Choroid plexus epithelial cell (primary cell): ENCODE results near the gene CNP.
"Not testable (repeated sequence)": the region's sequence is repeated elsewhere in the genome, so short reads cannot be mapped to it uniquely, and the experiment has no call there.

Experiments
- DNase-seq: peaks from one replicate; pipeline ENCODE4 v3.0.0-alpha.2; 2010; ENCODE audit warnings: low read depth
- H3K4me3 ChIP-seq: 2 replicates; pipeline ENCODE4 v1.5.1; 2011; ENCODE audit warnings: low read depth, mild to moderate bottlenecking, control low read depth, low read length, moderate library complexity
- TF ChIP-seq, protein P1 (sequence below): conservative IDR thresholded peaks from 2 replicates; pipeline ENCODE4 v1.5.1; 2011; ENCODE audit warnings: low read depth, mild to moderate bottlenecking, control low read depth, inconsistent platforms, low read length, moderate library complexity

The CNP gene

DNA sequence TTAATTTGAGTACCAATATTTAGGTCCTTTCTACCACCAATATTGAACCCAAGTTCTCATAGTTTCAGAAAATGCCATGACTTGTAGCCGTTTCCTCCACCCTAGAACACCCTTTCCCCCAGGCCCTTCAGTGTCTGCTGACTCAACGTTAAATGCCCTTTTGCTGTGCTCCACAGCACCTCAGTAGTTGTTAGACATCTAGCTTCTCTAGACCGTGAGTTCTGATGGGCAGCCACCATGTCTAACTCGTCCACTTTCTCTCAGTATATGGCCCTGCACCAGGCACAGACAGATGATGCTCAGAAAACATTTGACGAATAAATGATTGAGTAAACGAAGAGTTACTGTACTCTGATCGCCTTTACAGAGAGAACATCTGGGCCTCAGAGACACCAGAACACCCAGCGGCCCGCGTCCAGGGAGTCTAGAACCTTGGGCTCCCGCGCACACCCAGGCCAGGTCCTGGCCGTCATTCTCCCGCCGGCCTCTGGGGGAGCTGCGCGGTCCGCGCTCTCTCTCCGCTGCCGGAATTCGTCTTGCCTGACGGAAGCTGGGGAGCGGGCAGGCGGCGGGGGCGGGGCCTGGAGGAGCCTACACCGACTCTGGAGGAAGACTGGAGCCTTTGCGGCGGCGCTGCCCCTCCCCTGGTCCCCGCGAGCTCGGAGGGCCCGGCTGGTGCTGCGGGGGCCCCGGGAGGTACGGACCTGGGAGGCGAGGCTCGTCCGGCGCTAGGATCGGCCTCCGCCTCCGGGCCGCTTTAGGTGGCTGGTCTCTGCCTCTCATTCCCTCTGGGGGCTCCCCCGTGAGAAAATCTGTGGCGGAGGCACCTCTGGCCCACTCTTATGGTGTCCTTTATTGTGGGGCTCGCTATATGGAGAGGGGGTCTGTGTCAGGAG is 53.2 kb downstream of the CNP start, which contains the start of gene NKIRAS2:
Gene NKIRAS2, plus strand, starts transcription at position 582 of the 896 bp plus-strand sequence. CDS start 1,488 bp downstream, outside the sequence.
- peak; percentile 93 for DNase-seq
- TF ChIP-seq, protein P1, sequence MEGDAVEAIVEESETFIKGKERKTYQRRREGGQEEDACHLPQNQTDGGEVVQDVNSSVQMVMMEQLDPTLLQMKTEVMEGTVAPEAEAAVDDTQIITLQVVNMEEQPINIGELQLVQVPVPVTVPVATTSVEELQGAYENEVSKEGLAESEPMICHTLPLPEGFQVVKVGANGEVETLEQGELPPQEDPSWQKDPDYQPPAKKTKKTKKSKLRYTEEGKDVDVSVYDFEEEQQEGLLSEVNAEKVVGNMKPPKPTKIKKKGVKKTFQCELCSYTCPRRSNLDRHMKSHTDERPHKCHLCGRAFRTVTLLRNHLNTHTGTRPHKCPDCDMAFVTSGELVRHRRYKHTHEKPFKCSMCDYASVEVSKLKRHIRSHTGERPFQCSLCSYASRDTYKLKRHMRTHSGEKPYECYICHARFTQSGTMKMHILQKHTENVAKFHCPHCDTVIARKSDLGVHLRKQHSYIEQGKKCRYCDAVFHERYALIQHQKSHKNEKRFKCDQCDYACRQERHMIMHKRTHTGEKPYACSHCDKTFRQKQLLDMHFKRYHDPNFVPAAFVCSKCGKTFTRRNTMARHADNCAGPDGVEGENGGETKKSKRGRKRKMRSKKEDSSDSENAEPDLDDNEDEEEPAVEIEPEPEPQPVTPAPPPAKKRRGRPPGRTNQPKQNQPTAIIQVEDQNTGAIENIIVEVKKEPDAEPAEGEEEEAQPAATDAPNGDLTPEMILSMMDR, result peak; percentile 83
- H3K4me3 ChIP-seq, result peak within 1 kb of the TSS; percentile 91

DNA sequence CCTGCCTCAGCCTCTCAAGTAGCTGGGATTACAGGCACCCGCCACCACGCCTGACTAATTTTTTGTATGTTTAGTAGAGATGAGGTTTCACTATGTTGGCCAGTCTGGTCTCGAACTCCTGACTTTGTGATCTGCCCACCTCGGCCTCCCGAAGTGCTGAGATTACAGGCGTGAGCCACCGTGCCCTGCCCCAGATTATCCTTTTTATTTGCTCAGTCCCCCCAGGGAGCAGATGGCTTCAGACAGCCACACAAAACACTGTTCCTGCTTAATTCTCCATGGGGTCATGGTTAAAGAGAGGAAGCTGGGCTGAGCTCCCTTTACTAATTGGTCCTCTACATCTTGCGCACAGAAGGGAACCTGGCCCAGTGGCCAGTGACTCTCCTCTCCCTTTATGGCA is 54.2 kb downstream of the CNP start:
- DNase-seq, result not testable (repeated sequence)
- peak overlapping the region; percentile 91 for H3K4me3 ChIP-seq

DNA sequence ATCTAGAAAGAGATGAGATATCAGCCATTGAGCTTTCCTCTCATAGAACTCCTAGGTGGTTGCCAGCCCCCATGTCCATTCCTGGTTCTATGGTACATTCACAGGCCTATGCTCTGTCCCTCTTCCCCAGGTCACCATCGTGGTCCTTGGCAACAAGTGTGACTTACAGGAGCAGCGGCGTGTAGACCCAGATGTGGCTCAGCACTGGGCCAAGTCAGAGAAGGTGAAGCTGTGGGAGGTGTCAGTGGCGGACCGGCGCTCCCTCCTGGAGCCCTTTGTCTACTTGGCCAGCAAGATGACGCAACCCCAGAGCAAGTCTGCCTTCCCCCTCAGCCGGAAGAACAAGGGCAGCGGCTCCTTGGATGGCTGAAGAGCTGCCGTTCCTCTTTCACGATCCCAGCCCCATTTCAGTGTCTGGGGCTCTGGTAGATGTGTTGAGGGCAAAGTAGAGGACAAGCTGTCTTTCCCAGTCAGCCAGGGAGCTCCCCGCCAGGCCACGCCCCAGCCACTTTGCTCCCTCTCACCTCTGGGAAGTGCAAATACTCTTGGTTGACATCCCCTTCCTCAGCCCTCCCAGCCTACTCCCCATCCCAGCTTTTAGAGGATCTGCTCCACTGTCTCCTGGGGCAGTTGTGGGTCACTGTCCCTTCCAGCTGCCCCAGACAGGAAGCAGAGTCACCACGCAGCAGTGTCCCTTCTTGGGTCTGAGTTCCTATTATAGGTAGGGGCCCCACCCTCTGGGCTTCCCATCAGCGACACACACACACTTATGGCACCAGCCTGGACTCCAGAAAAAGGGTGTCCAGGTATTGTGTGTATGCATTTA is 57.1 kb downstream of the CNP start:
- H3K4me3 ChIP-seq, result no peak overlapping the region
- TF ChIP-seq, protein P1, result no peak
- DNase-seq, result no peak

DNA sequence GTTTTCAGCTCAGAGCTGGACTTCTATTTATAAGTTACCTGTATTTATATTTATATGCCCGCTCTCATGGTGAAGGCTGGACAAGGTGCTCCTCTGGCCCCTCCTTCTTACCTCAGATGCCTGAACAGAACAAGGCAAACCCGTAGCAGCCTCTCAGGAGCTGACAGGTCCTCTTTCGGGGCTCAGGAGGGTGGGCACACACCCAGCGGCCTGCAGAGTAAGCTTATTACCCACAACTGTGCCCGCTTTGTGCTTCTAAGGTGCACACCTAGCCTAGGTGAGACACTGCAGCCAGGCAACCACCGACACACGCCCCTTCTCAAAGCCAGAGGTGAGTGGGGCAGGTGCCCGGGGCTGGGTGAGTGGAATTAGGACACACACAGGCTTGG is 58.6 kb downstream of the CNP start:
- no peak for DNase-seq
- TF ChIP-seq, protein P1, result no peak
- no peak overlapping the region for H3K4me3 ChIP-seq

DNA sequence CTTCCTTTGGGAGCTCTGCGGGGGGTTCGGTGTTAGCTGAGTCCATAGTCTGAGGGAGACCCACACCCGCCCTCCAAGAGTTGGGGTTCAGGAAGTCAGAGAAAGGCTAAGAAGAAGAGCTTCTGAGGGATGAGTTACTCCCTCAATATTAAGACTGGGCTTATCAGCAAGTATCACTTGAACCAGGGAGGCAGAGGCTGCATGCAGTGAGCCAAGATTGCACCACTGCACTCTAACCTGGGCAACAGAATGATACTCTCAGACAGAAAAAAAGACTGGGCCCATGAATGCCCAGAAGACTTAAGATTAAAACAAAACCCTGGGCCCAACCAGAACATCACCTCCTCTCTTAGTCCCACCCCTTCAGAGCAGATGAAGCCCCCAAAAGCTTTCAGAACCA is 59.3 kb downstream of the CNP start:
- TF ChIP-seq, protein P1, result no peak
- H3K4me3 ChIP-seq, result no peak overlapping the region
- no peak for DNase-seq

DNA sequence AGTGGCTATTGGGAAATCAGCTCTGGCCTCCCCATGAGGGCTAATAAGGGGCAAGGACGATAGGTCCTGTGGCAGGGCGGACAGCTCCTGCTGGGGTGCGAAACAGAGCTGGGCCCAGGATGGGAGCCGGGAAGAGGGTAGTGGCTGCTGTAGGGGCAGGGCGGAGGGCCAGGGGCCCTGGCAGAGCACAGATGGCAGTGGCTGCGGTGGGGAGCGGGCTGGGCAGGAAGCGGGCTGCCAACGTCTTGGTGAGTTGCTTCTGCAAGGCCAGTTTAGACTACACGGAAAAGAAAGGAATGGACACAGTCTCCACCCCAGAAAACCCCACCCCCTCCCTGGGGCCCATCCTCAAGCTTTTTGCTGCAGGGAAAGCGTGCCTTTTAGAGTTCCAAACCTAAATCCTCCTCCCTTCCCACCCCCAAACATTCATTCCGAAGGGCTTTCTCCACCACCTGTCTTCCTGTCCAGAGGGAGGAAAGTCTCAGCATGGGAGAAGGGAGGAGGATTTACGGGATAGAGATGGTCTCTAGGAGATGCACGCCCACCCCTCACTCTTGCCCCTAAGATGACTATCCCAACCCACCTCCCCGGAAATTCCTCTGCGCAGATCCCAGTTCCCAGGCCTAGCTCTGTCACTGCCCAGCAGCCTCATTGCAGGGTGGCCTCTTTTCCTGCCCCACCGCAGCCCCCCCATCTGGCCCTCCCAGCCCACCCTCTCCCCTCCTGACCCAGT is 60.4 kb downstream of the CNP start:
- DNase-seq, result no peak
- H3K4me3 ChIP-seq, result no peak overlapping the region
- TF ChIP-seq, protein P1, result no peak
